ENCODE data around the gene SPATA2L.
A peak's percentile ranks its signal among the peaks of the same experiment; 100 is the strongest.

The SPATA2L gene

GRCh38 chr16:89727406-89728120 lies 26.1 kb upstream of the SPATA2L start:
- no peak for DNase-seq

- DNase-seq: no peak
Measured at GRCh38 chr16:89723279-89724250, 22.1 kb upstream of the SPATA2L start.

GRCh38 chr16:89722392-89723278 lies 21.1 kb upstream of the SPATA2L start:
- no peak for DNase-seq

GRCh38 chr16:89721546-89722391 lies 20.3 kb upstream of the SPATA2L start:
- peak; percentile 22 for DNase-seq

- peak; percentile 71 for DNase-seq
Measured at GRCh38 chr16:89720813-89721545, 19.5 kb upstream of the SPATA2L start, which contains the start of the genes VPS9D1 and ZNF276. VPS9D1 (minus strand) TSS chr16:89720898; CDS start chr16:89720861, 37 bp downstream. ZNF276 (plus strand) TSS chr16:89721537; CDS start chr16:89721641, 104 bp downstream.

GRCh38 chr16:89720551-89720812 lies 19.0 kb upstream of the SPATA2L start:
- no peak for DNase-seq

- DNase-seq: no peak
Measured at GRCh38 chr16:89717688-89718505, 16.4 kb upstream of the SPATA2L start.

- no peak for DNase-seq
Measured at GRCh38 chr16:89716916-89717687, 15.6 kb upstream of the SPATA2L start.

- no peak for DNase-seq
Measured at GRCh38 chr16:89716493-89716892, 15.0 kb upstream of the SPATA2L start.

- DNase-seq: peak; percentile 25
Measured at GRCh38 chr16:89712274-89712781, 10.8 kb upstream of the SPATA2L start.

- peak; percentile 66 for DNase-seq
Measured at GRCh38 chr16:89711601-89712273, 10.2 kb upstream of the SPATA2L start.

- no peak for DNase-seq
Measured at GRCh38 chr16:89710709-89711564, 9.4 kb upstream of the SPATA2L start.

GRCh38 chr16:89709716-89710432 lies 8.4 kb upstream of the SPATA2L start:
- DNase-seq: no peak

- DNase-seq: no peak
Measured at GRCh38 chr16:89709166-89709565, 7.7 kb upstream of the SPATA2L start.

- DNase-seq: no peak
Measured at GRCh38 chr16:89708481-89708931, 7.0 kb upstream of the SPATA2L start.

GRCh38 chr16:89707695-89708094 lies 6.2 kb upstream of the SPATA2L start:
- DNase-seq: no peak

All from fibroblast of skin of right quadriceps (primary cell).